ENCODE data around the gene FCAMR.

Gene FCAMR

DNA sequence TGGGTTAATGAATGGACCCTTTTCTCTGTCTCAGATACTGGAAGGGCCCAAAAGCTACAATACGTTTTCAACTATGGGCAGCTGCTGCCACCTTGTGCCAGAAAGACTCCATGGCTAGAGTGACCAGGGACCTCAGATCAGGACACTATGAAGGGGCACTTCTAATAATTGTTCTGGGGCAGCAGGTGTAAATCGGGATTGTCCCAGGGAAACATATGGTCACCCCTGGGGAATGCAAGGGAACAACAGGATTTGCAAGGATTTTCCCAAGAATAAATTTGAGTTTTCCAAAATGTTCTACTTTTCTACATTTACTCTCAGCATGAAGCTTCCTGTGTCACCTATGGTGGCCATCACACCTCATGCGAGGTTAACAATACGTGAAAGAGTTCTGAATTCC is 12.0 kb upstream of the FCAMR start:
- TF ChIP-seq, protein P1, sequence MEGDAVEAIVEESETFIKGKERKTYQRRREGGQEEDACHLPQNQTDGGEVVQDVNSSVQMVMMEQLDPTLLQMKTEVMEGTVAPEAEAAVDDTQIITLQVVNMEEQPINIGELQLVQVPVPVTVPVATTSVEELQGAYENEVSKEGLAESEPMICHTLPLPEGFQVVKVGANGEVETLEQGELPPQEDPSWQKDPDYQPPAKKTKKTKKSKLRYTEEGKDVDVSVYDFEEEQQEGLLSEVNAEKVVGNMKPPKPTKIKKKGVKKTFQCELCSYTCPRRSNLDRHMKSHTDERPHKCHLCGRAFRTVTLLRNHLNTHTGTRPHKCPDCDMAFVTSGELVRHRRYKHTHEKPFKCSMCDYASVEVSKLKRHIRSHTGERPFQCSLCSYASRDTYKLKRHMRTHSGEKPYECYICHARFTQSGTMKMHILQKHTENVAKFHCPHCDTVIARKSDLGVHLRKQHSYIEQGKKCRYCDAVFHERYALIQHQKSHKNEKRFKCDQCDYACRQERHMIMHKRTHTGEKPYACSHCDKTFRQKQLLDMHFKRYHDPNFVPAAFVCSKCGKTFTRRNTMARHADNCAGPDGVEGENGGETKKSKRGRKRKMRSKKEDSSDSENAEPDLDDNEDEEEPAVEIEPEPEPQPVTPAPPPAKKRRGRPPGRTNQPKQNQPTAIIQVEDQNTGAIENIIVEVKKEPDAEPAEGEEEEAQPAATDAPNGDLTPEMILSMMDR (IDR thresholded peaks at IDR 0.05; ENCODE audit: insufficient read depth, low read depth, low read length, missing control alignments), result peak; percentile 82
- DNase-seq (ENCODE audit: low read depth), result peak; percentile 68
- H3K4me3 ChIP-seq (ENCODE audit: low read depth, low read length), result no peak overlapping the region

DNA sequence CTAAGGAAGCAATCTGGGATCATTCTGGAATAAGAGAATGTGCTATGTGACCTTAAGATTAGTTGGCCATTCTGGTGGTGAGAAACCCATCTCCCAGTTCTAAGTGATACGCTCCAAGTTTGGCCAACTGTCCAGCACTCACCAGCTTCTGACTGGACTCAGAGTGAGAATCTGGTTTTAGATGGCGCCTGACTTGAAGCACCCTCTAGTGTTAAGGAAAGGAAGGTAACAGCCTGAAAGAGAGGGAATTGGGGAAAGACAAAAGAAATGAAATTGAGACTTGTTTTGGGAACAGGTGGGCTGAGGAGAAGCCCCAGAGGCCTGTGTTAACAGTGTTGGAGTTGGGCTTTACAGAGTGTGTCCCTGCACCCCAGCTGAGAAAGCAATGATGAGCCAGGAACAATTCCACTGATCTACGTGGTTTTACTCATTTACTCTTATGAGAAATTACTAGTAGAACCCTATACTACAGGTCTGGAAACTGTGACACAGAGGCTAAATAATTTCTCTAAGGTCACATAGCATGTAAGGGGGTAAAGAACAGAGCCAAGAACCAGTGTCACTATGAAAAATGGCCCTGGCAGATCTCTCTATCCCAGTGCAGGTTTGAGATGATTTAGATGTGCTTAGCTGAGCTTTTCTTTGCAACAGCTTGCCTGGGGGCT is 9.3 kb upstream of the FCAMR start:
- H3K4me3 ChIP-seq (ENCODE audit: low read depth, low read length), result no peak overlapping the region
- peak; percentile 41 for DNase-seq (ENCODE audit: low read depth)
- TF ChIP-seq, protein P1 (IDR thresholded peaks at IDR 0.05; ENCODE audit: insufficient read depth, low read depth, low read length, missing control alignments), result peak; percentile 57

DNA sequence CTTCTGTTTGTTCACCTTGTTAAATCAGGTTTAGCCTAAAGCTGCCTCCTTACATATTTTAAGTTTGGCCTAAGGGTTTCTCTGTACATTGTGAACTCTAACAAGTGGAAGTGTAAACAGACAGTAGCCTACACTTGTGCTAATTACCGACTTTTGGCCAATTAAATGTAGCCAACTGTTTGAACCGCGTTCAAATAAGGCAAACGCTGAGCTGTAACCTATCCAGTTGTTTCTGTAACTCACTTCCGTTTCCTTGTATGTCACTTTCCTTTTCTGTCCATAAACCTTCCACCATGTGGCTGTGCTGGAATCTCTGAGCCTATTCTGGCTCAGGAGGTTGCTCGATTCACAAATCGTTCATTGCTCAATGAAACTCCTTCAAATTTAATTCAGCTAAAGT is 8.0 kb upstream of the FCAMR start:
- no peak for DNase-seq (ENCODE audit: low read depth)
- TF ChIP-seq, protein P1 (IDR thresholded peaks at IDR 0.05; ENCODE audit: insufficient read depth, low read depth, low read length, missing control alignments), result no peak
- H3K4me3 ChIP-seq (ENCODE audit: low read depth, low read length), result no peak overlapping the region

DNA sequence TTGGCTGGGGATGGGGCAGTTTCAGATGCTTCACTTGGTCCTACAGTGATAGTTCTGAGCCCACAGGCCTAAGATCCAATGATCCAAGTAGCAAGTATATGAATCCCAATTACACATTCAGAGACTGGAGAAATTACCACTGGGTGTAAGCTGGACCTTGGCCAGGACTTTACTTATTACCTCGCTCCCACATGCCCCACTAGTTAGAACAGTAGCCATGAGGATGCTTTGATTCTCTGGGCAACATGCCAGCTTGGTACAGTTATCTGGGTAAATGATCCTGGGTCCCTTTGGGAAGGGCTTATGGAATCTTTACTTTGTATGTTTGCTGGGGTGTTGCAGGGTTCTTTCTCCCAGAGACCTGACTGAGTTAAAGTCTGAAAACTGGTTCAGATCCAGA is 5.0 kb upstream of the FCAMR start:
- DNase-seq (ENCODE audit: low read depth), result no peak
- H3K4me3 ChIP-seq (ENCODE audit: low read depth, low read length), result no peak overlapping the region
- TF ChIP-seq, protein P1 (IDR thresholded peaks at IDR 0.05; ENCODE audit: insufficient read depth, low read depth, low read length, missing control alignments), result no peak

DNA sequence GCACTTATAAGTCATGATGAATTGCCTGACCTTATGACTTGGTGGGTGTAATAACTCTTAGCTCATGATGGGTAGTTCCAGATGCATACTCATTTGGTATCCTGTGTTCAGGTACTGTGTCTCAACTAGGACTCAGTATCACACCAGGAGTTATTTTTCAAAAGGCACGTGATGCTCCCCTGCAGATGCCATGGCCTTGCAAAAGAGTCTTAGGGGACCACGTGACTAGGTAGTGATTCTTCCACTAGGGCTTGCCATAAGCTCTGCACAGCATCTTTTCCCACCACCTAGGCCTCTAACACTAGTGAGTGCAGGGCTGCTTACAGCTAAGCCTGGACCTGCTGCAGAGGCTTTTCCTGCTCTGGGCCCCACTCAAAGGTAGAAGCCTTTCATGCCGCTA is 3.9 kb upstream of the FCAMR start:
- TF ChIP-seq, protein P1 (IDR thresholded peaks at IDR 0.05; ENCODE audit: insufficient read depth, low read depth, low read length, missing control alignments), result no peak
- no peak for DNase-seq (ENCODE audit: low read depth)
- H3K4me3 ChIP-seq (ENCODE audit: low read depth, low read length), result no peak overlapping the region

DNA sequence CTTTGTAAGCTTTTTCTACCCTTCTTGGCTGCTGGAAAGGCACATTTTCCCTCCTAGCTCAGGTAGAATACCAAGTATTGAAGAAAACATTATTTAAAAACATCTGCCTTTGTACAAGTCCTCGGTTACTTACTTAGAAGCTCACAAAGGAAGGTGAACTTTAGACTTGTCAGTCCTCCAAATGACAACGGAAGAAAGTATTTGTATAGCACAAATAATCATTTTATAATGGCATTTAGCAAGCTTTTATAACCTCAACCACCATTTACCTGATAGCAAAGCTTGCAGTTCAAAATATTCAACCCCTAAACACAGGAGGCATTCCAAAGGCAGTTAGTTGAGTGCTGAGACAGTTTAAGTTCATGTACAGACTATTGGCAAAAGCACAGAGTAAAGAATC is 2.5 kb upstream of the FCAMR start:
- H3K4me3 ChIP-seq (ENCODE audit: low read depth, low read length), result no peak overlapping the region
- no peak for DNase-seq (ENCODE audit: low read depth)
- TF ChIP-seq, protein P1 (IDR thresholded peaks at IDR 0.05; ENCODE audit: insufficient read depth, low read depth, low read length, missing control alignments), result no peak

All from GM12865 (cell line).